GM21786 (cell line): Measurements from ENCODE around the gene LRP2BP.
A peak's percentile ranks its signal among the peaks of the same experiment; 100 is the strongest.

Experiments used
- ATAC-seq: cut with Tn5 transposase; IDR thresholded peaks from one replicate; pipeline ENCODE4 v1.9.1; 2021; ENCODE audit not compliant: unreplicated experiment

The LRP2BP gene

GRCh38 chr4:185395238-185395955 is at the start of gene LRP2BP:
TSS of gene LRP2BP (minus strand) at chr4:185395924. CDS start at chr4:185378186, 17,738 bp downstream.
- no peak for ATAC-seq

GRCh38 chr4:185445209-185445608 is 49.5 kb upstream of the LRP2BP start:
- ATAC-seq: no peak

GRCh38 chr4:185441479-185441878 is 45.8 kb upstream of the LRP2BP start:
- ATAC-seq: no peak

GRCh38 chr4:185437809-185438208 is 42.1 kb upstream of the LRP2BP start:
- ATAC-seq: no peak

- no peak for ATAC-seq
Observed at GRCh38 chr4:185435466-185435865, 39.7 kb upstream of the LRP2BP start.

GRCh38 chr4:185429660-185430059 is 33.9 kb upstream of the LRP2BP start:
- no peak for ATAC-seq

GRCh38 chr4:185426960-185427688 is 31.4 kb upstream of the LRP2BP start:
- ATAC-seq: no peak

GRCh38 chr4:185425647-185426352 is 30.1 kb upstream of the LRP2BP start, which contains the start of gene UFSP2:
TSS of gene UFSP2 (minus strand) at chr4:185425964. CDS start at chr4:185425868, 96 bp downstream.
- peak; percentile 93 for ATAC-seq

GRCh38 chr4:185424905-185425646 is 29.4 kb upstream of the LRP2BP start:
- ATAC-seq: peak; percentile 3

GRCh38 chr4:185421366-185422124 is 25.8 kb upstream of the LRP2BP start:
- no peak for ATAC-seq

- no peak for ATAC-seq
Observed at GRCh38 chr4:185416955-185417354, 21.2 kb upstream of the LRP2BP start.

GRCh38 chr4:185412412-185412811 is 16.7 kb upstream of the LRP2BP start:
- no peak for ATAC-seq

GRCh38 chr4:185411849-185412248 is 16.1 kb upstream of the LRP2BP start:
- no peak for ATAC-seq

- ATAC-seq: no peak
Observed at GRCh38 chr4:185408432-185408831, 12.7 kb upstream of the LRP2BP start.

GRCh38 chr4:185405296-185405999 is 9.7 kb upstream of the LRP2BP start:
- ATAC-seq: peak; percentile 44

GRCh38 chr4:185404031-185404430 is 8.3 kb upstream of the LRP2BP start:
- ATAC-seq: no peak

- ATAC-seq: no peak
Observed at GRCh38 chr4:185399466-185399865, 3.7 kb upstream of the LRP2BP start.

GRCh38 chr4:185398618-185399017 is 2.9 kb upstream of the LRP2BP start:
- ATAC-seq: no peak

GRCh38 chr4:185396724-185397385 is 1.1 kb upstream of the LRP2BP start, which contains the start of gene ANKRD37:
TSS of gene ANKRD37 (plus strand) at chr4:185396841. CDS start at chr4:185396924, 83 bp downstream.
- no peak for ATAC-seq
